Measurements from ENCODE around the gene TSPAN9.

The TSPAN9 gene

DNA sequence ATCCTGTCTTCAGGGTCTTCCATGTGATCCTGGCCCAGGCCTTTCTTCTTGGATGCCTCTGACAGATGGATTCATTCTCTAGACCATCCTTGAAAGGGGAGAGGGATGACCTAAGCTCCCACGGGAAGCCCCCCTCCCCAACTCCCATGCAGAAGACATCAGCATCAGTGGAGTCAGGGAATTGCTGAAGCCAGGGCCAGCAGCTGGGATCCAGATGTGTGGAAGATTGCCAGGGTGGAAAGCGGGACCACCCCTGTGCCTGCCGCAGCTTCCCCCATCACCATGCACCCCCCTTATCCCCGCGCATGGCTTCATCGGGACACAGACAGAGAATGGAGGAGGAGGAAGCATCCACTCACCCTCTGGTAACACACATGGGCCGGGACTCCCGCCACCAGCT, 230.2 kb downstream of the TSPAN9 start:
- no peak for DNase-seq

DNA sequence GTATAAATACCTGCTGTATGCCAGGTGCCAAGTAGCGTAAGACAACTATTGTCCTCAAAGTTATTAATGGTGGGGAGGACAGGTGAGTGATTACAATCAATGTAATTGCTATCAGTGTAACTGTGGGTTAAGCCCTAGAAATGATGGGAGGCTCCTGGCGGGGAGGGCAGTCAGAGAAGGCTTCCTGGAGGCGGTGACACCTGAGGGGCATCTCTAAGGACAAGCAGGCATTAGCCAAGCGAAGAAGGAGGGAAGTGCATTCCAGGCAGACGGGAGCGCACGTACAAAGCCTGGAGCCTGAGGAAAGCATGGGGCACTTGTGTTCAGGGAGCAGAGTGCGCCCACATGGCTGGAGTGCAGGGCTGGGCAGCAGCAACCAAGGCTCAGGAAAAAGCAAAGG, 230.9 kb downstream of the TSPAN9 start:
- no peak for DNase-seq

DNA sequence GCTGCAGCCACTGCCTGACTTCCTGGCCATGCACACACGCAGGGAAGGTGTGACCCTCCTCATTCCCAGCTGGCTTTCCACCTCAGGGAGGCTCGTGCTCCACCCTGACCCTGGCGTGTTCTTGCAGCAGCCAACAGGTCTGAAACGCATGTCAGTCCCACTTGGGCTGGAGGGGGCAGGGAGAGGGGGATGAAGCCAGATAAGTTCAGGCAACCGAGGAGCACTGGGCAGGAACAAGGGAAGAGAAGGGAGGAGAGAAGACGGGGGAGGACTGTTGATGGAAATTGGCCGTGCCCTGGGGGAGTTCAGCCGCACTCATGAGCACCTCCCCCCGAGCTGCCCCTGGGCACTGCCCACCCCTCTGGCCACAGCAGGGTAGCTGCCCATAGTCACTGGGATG, 231.4 kb downstream of the TSPAN9 start:
- DNase-seq = no peak

GRCh38 chr12:3309805-3310204, 232.6 kb downstream of the TSPAN9 start:
- no peak for DNase-seq

- no peak for DNase-seq
Observed at GRCh38 chr12:3310271-3311026, 233.3 kb downstream of the TSPAN9 start.

- DNase-seq = no peak
Observed at GRCh38 chr12:3311027-3311402, 233.8 kb downstream of the TSPAN9 start.

GRCh38 chr12:3311491-3312103, 234.4 kb downstream of the TSPAN9 start:
- DNase-seq = no peak

- DNase-seq = no peak
Observed at GRCh38 chr12:3313066-3313465, 235.9 kb downstream of the TSPAN9 start.

- DNase-seq = no peak
Observed at GRCh38 chr12:3313675-3314663, 236.8 kb downstream of the TSPAN9 start.

DNA sequence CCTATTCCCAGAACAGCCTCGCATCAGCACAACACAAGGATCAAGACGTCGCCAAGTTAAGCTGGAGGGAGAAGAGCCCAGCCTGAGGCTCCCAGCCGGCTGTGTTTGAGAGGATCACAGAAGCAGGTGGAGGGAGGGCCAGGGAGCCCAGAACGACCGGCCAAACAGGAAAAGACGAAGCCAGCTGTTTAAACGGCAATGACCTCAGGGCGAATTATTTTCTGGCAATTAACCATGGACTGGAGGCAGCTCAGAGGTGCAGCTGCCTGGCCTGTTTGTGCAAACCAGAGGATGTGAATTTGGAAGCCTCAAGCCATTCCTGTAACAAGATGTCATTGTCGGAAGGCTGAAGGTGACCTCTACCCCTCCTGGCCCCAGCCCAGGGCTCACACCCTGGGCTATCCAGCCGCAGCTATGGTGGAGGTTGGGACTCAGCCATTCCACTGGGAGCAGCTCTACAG, 238.1 kb downstream of the TSPAN9 start:
- DNase-seq = peak; percentile 31

DNA sequence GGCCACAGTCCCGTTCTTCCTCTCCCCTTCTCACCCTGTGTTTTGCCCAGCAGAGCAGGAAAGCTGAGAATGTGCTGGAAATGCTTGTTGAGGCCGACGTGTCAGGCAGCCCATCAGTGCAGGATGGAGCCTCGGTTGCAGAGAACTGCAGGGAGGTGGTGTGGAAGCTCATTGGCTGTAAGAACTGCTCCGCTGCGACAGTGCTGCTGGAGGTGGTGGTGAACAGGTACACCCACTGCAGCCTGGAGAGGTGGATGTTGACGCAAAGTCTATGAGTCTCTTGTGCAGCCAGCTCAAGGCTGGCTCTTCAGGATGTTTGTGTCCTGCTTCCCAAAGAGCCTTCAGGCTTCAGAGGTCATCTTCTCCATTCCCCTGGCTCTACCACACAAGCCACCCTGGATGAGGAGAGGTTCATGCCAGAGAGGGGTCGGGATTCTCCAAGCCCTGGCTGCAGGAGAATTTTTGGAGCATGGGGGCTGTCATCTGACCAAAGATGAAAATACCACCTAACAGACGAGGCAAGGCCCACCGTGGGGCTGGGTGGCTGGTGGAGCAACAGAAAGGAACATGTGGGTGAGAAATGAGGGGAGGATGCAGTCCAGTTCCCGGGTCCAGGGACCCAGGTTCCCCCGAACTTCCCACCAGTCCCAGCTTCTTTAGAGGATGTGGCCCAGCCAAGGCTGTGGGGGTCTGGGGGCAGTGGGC, 239.7 kb downstream of the TSPAN9 start:
- no peak for DNase-seq

DNA sequence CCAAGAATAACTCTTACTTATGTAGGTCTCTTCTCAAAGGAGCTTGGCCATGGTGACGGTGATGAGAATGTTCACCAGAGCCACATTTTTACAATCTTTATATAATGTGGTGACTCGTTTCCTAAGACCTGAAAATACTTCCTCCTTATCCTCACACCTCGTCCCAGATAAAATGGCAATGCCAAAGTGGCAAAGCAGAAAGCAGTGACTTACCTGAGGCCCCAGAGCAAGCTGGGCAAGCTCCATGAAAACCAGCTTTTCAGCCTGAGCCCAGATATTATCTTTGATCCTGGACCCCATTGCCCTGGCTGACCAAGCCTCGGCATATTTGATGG, 240.3 kb downstream of the TSPAN9 start:
- no peak for DNase-seq

DNA sequence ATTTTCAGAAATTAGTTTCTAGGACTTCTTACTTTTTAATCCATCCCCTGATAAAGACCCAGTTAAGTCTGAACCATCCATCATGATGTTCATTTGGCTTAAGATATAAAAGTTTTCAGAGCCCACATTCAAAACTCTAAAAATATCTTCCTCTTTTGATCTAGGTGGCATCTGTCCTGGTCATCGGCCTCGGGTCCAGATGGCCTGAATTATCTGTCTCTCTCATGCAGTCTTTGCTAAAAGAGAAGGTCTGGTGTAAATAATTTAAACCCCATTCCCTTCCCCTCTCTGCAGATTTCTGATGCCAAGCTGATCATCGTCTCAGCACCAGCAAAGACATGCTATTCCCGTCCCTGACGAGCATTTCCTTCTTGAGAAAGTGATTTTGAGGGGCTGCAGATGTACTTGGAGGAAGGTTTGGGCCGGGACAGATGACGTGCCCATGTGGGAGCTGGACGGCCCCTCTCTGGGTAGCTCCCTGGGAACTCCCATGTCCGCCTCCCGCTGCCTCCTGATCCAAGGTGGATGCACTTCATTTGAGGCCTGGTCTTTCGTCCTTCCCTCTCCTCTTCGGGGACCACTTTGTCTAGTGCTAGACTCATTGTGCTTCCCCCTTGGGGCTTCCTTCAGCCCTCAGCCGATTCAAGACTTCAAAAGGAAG, 240.8 kb downstream of the TSPAN9 start:
- DNase-seq = no peak

DNA sequence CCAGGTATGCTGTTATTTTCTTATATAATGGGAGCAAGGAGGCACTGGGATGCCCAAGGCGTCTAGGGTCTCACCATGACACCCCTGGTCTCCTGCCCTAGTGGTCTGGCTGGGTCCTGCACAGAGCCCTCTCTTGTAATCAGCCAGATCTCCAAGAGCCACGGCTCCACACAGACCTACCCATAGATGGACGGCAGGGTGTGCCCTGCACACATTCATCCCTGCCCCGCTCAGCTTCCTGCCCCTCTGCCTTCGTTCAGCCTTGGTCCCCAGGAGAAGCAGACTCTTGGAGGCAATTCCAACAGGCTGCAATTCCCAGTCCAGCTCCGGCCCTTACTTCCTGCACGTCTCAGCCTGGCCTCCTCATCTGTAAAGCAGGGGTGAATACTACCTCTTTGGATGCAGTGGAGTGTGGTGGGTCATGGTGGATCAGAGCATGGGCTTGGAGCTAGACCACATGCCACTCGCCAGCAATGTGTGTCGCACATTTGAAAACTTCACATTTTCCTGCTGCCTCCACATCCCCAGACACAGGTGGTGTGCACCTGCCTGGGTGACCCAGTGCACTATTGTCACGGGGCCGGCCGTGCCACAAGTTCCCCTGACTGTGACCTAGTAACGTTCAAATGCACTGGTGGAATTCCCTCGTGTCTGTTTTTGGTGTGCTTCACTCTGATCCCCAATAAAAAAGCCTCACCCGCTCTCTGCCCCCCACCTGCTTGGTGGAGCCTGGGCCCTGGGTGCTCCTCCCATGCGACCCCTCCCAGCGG, 242.7 kb downstream of the TSPAN9 start:
- no peak for DNase-seq

DNA sequence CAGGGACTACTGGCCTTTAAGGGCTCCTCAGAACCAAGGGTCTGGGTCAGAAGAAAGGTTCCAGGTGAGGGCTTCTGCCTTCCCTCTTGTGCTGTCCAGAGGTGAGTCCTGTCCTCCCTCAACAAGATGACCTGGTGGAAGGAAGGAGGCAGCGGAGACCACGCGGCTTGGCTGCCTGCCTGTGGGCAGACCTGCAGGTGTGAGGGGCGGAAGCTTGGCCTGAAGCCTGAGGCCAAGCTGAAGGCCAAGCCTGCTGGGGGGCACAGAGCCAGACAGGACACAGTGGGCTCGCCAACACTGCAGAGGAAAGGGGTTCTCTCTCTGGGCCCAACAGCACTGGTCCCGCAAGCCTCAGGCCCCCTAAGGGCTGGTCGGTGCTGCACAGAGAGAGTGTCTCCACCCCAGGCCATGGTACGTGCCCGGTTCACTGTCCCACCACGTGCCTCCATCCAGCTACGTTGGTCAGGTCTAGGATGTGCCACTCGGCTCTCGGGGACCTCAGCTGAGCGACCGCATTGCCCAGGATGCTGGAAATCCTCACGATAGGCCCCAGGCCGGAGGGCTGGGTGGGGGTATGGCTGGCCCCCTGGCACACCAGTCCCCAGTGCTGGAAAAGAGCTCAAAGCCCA, 243.8 kb downstream of the TSPAN9 start:
- no peak for DNase-seq

- DNase-seq = no peak
Observed at GRCh38 chr12:3321881-3322280, 244.7 kb downstream of the TSPAN9 start.

GRCh38 chr12:3323002-3323685, 246.0 kb downstream of the TSPAN9 start:
- no peak for DNase-seq

GRCh38 chr12:3325736-3326135, 248.6 kb downstream of the TSPAN9 start:
- no peak for DNase-seq

DNA sequence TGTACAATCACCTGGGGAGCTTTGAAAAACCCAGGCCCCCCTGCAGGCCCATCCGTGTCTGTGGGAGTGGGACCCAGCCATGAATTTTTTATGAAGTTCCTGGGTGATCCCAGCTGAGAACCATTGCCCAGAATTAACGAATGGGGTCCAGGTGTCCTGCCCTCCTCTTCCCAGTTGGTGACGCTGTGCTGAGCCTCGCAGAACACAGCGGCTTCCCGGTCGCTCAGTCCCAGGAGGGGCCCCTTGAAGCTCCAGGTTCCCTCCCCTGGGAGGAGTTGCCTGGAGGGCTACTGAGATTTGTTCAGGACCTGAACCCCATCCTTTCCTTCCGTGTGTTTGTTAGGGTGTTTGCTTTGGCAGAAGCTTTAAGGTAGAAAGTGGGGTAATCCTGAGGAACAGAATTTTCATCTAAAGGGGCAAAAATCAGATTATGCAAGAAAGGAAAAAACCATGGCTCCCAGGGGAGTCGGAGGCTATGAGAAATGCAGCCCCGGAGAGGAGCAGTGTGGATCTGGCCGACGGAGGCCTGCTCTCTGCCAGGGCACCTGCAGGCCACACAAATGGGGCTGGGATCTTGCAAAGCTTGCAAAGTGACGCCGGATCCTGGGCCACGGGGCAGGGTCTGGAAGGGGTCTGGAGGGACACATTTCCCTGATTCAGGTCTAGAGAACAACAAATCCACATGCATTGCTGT, 249.1 kb downstream of the TSPAN9 start:
- DNase-seq = no peak

All from NCI-H526 treated with DMSO at 0.1 percent for 48 hours (cell line).